Uterus (tissue), 2 donors: ENCODE measurements around the gene MKRN1.
"Not testable (repeated sequence)": the region's sequence is repeated elsewhere in the genome, so short reads cannot be mapped to it uniquely, and the experiment has no call there.

ENCODE experiments used
- CTCF ChIP-seq, 4 experiments: fragments of 200-600 bp in 2 of 4; fragments of 450-650 bp in 2 of 4; sonication (generic) in 2 of 4; IDR thresholded peaks; one replicate each; pipeline ENCODE4 v1.5.1; 2016 to 2019; ENCODE audit warnings: antibody characterized with exemption in 4 of 4, mild to moderate bottlenecking in 2 of 4, moderate library complexity in 1 of 4
- POLR2A ChIP-seq, 2 donors: fragments of 450-650 bp; IDR thresholded peaks; one replicate each; pipeline ENCODE4 v1.6.1; 2016; ENCODE audit warnings: antibody characterized with exemption in 2 of 2, mild to moderate bottlenecking in 1 of 2, moderate library complexity in 1 of 2

- not testable (repeated sequence) for TF ChIP-seq POLR2A, CTCF (IDR thresholded peaks at IDR 0.05)
Observed at GRCh38 chr7:140418156-140418472, 61.2 kb downstream of the MKRN1 start.
